GM12872 (cell line): Measurements from ENCODE around the gene C1QTNF1.

ENCODE experiments used
- TF ChIP-seq, protein P1 (sequence below): IDR thresholded peaks from 3 replicates; pipeline ENCODE4 v1.5.1; 2011; ENCODE audit warnings: low read depth, mild to moderate bottlenecking, low read length, moderate library complexity; ENCODE audit not compliant: insufficient read depth

The C1QTNF1 gene

DNA sequence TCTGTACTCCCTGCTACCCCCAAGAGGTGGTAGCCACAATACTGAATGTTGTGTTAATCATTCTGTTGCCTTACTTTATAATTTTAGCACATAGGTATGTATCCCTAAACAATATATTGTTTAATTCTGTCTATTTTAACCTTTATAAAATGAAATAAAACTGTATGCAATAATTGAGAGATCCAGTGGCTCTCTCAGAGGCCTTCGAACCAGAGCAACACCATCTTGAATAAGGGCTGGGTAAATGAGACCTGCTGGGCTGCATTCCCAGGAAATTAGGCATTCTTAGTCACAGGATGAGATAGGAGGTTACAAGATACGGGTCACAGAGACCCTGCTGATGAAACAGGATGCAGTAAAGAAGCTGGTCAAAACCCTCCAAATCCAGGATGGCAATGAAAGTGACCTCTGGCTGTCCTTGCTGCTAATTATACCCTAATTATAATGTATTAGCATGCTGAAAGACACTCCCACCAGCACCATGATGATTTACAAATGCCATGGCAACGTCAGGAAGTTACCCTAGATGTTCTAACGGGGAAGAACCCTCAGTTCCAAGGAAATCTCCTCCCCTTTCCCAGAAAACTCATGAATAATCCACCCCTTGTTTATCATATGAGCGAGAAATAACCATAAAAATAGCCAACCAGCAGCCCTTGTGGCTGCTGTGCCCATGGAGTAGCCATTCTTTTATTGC lies 12.4 kb upstream of the C1QTNF1 start:
- TF ChIP-seq, protein P1, sequence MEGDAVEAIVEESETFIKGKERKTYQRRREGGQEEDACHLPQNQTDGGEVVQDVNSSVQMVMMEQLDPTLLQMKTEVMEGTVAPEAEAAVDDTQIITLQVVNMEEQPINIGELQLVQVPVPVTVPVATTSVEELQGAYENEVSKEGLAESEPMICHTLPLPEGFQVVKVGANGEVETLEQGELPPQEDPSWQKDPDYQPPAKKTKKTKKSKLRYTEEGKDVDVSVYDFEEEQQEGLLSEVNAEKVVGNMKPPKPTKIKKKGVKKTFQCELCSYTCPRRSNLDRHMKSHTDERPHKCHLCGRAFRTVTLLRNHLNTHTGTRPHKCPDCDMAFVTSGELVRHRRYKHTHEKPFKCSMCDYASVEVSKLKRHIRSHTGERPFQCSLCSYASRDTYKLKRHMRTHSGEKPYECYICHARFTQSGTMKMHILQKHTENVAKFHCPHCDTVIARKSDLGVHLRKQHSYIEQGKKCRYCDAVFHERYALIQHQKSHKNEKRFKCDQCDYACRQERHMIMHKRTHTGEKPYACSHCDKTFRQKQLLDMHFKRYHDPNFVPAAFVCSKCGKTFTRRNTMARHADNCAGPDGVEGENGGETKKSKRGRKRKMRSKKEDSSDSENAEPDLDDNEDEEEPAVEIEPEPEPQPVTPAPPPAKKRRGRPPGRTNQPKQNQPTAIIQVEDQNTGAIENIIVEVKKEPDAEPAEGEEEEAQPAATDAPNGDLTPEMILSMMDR, result no peak

- TF ChIP-seq, protein P1, result no peak
Measured at GRCh38 chr17:79012563-79013134, 11.3 kb upstream of the C1QTNF1 start.

- TF ChIP-seq, protein P1, result no peak
Measured at GRCh38 chr17:79014158-79014758, 9.7 kb upstream of the C1QTNF1 start.

DNA sequence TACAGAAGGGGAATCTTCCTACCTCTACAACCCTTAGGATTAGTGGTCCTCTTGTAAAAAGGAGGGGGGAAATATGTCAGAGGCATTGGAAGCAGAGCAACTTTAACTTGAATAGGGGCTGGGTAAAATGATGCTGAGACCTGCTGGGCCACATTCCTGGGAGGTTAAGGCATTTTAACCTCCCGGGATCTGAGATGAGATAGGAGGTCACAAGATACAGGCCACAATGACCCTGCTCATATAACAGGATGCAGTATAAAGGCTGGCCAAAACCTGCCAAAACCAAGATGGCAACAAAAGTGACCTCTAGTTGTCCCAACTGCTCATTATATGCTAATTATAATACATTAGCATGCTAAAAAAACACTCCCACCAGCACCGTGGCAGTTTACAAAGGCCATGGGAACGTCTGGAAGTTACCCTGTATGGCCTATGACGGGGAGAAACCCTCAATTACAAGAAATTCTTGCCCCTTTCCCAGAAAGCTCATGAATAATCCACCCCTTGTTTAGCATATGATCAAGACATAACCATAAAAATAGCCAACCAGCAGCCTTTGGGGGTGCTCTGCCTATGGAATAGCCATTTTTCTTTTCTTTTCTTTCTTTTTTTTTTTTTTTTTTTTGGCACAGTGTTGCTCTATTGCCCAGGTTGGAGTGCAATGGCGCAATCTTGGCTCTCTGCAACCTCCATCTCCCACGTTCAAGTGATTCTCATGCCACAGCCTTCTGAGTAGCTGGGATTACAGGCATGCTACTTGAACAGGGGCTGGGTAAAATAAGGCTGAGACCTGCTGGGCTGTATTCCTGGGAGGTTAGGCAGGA lies 6.2 kb upstream of the C1QTNF1 start:
- TF ChIP-seq, protein P1, result no peak

DNA sequence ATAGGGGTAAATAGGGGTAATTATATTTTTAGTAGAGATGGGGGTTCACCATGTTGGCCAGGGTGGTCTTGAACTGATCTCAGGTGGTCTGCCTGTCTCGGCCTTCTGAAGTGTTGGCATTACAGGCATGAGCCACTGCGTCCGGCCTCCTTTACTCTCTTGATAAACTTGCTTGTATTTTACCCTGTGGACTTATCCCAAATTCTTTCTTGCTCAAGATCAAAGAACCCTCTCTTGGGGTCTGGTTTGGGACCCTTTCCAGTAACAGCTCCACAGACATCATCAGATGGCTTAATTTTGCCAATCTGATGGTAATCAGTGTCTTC lies 5.6 kb upstream of the C1QTNF1 start:
- TF ChIP-seq, protein P1, result no peak

DNA sequence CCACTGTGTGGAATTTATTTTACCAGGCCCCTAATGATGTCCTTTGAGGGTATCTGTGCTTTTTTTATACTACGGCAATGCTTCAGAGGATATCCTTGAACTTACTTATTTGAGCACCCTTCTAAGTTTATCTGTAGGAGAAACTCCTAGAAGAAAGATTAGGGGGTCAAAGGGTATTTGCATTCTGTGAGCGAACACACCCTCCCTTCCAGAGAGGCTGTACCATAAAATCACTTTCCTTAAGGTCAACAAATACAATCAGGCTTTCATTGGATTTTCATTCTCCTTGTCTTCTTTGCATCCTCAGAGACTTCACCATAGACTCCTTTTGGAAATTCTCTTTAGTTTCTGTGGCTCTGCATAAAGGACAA lies 4.7 kb upstream of the C1QTNF1 start:
- TF ChIP-seq, protein P1, result no peak
